Superior temporal gyrus (tissue), 1 donor: ENCODE results near the gene OR51V1.
"Not testable (repeated sequence)": the region's sequence is repeated elsewhere in the genome, so short reads cannot be mapped to it uniquely, and the experiment has no call there.

Experiments
- DNase-seq: peaks from one replicate; pipeline ENCODE4 v3.0.0-alpha.2; 2016; ENCODE audit errors: extremely low spot score

The OR51V1 gene

GRCh38 chr11:5165898-5166297 is 34.6 kb downstream of the OR51V1 start:
- not testable (repeated sequence) for DNase-seq

- DNase-seq = not testable (repeated sequence)
Observed at GRCh38 chr11:5164807-5165206, 35.7 kb downstream of the OR51V1 start.

GRCh38 chr11:5161045-5161444 is 39.4 kb downstream of the OR51V1 start:
- DNase-seq = not testable (repeated sequence)

GRCh38 chr11:5160217-5160616 is 40.3 kb downstream of the OR51V1 start:
- DNase-seq = not testable (repeated sequence)

- no peak for DNase-seq
Observed at GRCh38 chr11:5159806-5160205, 40.7 kb downstream of the OR51V1 start.

GRCh38 chr11:5154657-5155056 is 45.8 kb downstream of the OR51V1 start, which contains the start of gene OR52A1:
TSS of gene OR52A1 (minus strand) at chr11:5154757. CDS start at chr11:5152369, 2,388 bp downstream.
- DNase-seq = no peak

- DNase-seq = no peak
Observed at GRCh38 chr11:5153574-5154431, 46.7 kb downstream of the OR51V1 start.

- no peak for DNase-seq
Observed at GRCh38 chr11:5151713-5152153, 48.7 kb downstream of the OR51V1 start.
